ENCODE results near the gene SEC31A.

SEC31A gene

DNA sequence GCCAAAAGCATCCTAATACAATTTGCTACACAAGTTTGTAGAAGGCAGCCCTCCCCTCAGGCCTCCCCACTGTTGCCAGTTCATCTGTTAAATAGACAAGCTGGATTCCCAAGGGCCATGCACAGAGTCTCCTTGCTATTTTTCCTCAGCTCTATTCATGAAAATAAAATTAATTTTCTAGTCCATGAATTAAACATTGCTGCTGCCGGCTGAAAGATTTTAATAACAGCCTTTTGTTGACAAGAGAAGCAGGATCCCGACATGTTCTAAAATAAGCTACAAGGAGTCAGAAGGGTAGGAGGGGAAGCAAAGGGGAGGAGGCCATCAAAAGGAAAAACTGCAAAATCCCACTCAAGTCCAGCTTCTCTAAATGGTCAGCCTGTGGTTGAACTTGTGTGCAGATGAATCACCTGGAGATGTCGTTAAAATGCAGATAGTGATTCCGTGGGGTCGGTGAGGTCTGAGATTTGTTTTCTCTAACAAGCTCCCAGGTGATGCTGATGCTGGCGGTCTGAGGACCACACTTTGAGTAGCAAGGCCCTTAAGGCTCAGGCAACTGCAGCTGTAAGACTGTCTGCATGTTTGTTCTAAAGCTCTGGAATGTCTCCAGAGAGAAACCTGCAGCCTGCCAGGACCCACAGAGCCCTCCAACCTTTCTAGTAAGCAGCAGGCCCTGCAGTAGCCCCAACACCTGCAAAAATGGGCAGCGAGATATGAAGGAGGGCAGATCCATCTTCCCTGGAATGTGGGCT is 101.8 kb downstream of the SEC31A start:
- no peak for DNase-seq

DNA sequence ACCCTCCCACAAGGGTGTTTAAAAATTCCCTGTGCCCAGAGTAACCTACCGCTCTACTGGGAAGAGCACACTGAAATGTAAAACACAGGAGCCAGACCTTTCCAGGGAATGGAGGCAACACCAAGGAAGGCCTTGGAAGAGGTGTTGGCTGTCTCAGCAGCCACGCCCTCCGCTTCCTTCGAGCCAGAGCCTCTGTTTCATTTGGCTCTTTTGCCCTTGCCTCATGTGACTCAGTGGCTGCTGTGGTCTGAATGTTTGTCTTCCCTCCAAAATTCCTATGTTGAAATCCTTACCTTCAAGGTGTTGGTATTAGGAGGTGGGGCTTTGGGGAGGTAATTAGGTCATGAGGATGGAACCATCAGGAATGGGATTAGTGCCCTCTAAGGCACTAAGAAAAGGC is 103.6 kb downstream of the SEC31A start:
- DNase-seq = no peak

DNA sequence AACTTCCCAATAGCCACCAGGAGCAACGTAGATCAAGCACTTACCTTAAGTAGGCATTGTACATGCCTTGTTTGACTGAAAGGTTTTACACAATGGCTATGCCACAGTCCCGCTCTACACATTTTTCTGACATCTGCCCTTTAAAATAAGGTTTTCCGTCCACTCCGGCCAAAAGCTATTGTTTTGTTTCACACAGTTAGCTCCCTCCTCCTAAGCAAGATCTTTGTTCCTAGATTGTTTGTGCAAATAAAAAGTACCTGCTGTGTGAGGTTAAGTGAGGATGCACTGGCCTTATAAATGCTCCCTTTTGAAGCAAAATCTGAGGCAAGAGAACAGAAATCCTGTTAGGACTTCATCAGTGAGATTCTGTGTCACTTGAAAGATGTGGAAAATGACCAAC is 104.1 kb downstream of the SEC31A start:
- no peak for DNase-seq

DNA sequence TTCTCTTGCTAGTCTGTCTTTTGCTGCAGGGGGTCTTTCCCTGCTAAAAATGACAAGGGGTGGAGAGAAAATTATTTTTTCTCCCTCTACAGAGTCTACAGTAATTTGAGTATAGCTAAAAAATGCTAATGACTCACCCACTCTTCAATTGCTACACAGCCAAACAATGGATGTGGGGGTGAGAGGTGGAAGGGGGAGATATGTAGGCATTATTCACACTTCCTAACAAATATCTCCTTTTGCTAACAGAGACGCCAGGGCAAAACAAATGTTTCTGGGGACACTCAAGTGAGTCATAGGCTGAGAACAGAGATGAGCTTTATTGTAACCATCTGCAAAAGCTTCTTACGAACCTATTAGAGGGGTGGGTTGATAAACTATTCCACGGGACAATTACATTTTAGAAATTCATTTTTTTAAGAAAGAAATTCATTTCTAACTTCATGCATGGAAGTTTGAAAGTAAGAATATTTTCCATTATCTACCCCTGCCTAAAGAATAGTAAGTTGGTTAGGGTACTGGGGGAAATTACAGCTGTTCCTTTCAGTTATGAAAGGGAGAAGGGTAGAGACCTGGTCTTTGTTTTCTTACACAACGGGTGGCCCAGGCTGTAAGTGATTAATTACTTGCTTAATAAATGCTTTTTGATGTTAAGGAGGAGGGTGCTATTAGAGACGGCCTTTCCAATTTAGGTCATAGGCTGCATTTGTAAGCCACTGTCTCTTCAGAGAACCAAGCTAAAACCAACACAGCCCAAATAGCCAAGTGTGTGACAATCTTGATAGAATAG is 105.1 kb downstream of the SEC31A start:
- DNase-seq = no peak

DNA sequence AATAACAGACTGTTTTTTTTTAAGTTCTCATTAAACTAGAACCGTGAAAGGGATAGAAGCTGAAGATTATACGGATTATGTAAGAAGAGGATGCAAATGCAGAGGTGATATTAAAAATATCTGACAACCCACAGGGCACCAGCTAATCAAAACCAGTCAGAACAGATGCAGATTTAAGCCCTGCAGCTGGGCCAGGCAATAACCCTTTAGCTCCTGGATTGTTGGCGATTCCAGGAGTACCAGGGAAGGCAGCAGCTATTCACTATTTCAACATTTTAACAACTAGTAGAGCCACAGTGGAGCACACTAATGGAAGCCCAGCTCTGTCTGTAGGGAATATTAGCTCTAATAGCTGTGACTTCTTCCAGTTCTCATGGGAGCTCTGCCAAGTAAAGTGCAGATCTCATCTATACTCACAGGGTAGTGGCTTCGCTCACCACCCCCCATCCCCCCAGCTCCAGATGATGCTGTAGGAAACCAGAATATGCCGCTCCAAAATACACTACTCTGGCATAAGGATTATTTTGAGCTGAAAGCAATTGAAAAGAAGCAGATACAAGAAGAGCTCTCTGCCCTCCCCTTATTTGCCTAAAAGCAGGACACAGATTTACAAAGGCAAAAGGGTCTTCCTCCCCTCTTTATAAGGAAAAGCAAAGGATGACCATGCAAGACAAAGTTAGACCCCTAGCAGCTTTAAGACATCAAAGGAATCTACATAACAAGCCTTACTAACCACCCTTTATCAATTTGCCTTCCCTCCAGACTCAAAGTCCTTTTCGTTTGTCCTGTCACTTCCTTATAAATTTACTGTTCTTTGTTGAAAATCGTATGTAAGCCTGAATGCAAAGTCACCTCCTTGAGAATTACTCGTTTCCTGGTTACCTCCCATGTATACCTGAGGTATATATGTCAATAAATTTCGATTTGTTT is 106.0 kb downstream of the SEC31A start:
- peak in 1 of 2 experiments; percentile 36 for DNase-seq

DNA sequence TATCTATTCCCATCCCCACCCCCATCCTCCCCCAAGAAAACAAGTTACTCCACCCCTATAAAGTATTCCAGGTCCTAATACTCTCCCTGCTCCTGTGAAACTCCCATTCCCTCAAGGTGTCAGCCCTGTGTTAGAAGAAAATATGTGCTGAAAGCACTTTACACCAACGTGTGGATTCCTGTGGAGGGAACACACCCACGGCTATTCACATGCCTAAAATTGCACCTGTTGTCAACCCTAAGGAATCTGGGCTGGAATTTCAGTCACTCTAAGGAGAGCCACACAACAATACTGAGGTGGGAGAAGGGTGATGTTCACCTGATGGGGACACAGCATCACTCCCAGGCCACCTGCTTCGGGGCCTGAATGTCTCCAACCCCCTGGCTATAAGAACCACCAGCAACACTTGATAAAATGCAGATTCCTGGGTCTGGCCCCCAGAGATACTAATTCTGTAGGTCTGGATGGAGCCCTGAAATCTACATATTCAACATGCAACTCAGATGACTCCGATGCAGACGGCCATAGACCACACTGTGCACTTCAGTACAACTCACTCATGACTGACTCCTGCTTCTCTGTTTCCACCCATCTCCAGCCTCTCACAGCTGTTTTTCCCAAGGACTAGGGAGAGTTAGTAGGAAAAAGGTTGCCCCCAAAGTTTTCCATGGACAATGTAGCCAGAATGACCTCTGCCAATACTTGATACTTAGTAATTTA is 108.2 kb downstream of the SEC31A start:
- DNase-seq = no peak

DNA sequence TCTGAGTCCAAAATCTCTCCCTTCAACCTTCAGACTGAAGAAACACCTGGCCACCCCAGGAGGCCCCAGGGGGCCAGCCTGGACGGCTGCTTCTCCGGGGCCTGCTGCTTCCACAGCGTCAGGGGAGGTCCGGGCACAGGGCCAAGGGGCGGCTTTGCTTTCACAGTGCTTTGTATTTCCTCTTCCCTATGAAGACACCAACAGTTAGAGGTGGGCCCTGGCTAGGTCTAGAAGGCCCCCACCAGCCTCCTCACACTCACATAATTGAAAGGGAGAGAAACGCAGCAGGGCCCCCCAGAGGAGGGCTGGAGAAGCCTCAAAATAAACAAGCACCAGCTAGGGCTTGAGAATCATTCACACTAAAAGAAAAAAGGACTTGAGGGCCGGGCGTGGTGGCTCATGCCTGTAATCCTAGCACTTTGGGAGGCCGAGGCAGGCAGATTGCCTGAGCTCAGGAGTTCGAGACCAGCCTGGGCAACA is 110.2 kb downstream of the SEC31A start:
- DNase-seq = peak in 1 of 2 experiments; percentile 72

DNA sequence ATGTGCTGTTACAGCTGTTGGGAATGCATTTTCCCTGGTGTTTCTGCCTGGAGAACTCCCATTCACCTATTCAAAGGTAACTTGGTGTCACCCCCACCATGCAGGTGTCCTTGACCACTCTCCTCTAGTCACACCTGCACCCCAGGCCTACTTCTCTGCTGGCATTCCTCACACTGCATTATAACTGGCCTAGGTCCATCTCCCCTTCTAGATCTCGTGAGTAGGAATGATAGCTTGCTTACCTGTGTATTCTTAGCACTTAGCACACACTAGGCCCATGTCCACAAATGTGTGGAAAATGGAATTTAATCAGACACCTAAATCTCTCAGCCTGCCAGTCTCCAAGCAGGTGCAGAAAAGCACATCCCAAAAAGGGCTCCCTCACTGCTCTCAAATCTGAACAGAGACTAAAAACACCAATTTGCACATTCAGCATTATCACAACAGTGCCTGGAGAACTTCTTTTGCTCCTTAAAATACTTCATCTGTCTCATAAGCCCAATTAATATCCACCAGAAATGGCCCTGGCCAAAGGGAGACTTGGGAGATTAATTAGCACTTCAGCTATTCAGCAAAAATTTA is 110.7 kb downstream of the SEC31A start:
- no peak for DNase-seq

DNA sequence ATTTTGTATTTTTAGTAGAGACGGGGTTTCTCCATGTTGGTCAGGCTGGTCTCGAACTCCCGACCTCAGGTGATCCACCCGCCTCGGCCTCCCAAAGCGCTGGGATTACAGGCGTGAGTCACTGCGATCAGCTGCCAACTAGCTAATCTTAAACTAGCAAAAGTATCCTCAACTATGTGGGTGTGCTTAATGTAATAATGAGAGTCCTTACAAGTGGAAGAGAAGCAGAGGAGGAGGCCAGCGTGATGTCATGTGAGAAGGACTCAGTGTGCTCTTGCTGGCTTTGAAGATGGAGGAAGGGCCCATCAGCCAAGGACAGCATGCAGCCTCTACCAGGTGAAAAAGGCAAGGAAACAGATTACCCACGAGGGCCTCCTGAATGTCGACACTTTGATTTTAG is 111.9 kb downstream of the SEC31A start:
- no peak for DNase-seq

DNA sequence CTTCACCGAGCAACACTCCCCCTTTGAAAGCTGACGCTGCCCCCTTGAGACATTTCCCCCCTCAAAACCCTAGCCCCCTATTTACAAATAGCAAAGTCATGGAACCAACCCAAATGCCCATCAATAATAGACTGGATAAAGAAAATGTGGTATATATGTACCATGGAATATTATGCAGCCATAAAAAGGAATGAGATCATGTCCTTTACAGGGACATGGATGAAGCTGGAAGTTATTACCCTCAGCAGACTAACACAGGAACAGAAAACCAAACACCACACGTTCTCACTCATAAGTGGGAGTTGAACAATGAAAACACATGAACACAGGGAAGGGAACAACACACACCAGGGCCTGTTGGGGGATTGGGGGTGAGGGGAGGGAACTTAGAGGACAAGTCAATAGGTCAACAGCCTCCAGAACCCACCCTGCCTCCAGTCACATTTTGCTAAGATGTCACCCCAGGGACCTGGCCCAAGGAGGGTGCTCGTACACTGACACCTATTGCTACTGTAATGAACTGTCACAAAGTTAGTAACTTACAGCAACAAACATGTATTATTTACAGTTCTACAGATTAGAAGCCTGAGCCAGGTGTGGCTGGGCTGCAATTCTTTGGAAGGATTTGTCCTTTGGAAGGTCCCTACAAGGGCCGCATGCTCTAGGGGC is 113.0 kb downstream of the SEC31A start:
- DNase-seq = no peak

DNA sequence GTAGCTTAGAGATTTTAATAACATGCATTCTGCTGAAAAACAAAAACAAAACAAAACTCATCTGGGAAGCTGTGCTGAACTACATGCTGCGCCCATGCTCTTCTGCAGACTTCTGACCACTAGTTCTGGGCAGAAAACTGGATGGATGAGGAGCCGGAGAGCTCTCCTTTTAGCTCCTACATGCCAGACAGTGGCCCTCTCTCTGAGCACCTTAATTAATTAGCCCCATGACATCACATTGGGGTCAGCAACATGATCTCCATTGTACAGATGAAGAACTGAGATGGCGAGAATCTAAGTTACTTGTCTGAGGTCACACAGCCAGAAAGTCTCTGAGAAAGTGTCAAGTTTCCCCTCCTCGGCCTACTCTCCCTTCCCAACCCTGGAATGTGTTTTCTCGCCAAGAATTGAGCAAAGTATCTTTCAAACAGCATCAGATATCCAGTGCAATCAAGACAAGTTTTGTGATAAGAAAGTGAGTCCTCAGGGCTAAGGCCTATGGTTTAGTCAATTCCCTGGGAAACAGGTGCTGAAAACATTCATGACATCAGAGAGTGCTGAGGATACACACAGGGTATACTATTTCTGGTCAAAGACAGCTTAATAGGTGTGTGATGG is 113.9 kb downstream of the SEC31A start:
- no peak for DNase-seq

DNA sequence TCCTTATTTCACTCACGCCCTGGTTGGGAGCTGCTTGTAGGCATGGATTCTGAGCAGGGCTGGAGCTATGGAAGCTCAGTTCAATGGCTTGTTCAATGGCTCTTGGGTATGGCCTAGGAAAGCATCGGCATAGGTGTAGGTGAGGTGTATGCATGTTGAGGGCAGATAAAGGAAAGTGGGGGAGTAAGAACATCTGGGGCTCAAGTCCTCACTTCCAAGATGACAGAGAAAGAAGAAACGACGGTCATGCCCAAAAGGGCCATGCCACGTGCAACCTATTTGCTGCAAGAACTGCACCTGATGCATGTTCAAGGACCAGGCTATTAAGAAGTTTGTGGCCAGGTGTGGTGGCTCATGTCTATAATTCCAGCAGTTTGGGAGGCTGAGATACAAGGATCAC is 115.7 kb downstream of the SEC31A start:
- no peak for DNase-seq

DNA sequence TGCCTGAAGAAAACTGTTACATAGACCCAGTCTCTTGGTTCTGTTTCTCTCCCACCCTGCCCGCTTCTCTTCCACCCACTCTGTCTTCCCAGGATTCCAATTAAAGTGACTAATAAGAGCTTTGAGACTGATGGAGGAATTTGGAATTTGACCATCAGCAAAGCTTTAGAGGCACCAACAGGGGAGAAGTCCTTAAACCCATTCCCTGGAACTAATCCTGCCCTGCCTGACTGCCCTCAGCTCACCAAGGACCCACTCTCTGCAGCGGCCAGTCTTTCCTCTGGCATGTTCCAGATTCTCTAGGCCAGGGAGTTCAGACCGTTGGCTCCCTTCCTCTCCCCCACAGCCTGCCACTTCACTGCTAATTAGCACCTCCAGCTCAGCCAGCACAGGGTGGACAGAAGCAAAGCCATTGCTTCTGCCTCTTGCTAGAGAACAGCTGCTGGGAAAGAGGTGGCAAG is 116.2 kb downstream of the SEC31A start:
- DNase-seq = no peak

DNA sequence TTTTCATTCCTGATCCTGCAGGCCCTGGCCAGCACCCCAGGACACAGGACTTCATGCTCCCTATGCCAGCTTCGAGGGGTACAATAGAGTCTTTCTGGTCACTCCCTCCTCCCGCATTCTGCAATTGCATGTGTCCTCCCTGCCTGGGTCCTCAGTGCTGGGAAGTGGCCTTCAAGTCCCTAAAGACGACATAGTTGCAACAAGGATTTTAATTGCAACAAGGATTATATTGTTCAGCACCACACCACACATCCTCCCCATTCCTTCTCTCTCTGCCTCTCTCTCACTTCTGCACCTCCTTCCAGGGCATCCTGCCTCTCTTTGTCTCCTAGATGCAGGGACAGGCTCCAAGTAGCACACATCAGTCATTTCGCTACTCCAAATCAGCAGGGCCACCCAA is 117.9 kb downstream of the SEC31A start:
- no peak for DNase-seq

DNA sequence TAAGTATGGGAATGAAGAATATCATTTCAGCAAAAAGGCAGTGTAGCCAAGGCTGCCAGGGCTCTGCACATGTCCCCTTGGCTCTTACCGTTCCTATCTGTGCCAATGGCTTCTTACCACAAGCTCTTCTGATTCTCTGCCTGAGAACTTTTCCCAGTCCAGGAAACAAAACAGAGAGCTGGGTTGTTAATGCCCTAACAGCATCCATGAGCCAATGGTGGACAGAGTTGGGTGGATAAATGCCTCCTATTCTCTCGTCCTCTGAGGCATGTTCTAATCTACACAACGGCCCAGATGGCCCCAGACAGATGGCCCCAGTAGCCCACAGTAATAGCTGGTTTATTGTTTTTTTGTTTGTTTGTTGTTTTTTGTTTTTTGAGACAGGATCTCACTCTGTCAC is 120.3 kb downstream of the SEC31A start:
- DNase-seq = peak; percentile 41 to 80
